Liver (tissue), 9 donors: ENCODE measurements around the gene RLN1. TPM values are rescaled to one million over a fixed set of nuclear protein-coding genes. Genes with fewer than 3 reads are reported as not detected.

Experiments used
- DNase-seq: peaks from one replicate; pipeline ENCODE4 v3.0.0-alpha.2; 2017; ENCODE audit warnings: low spot score
- H3K27ac ChIP-seq, 2 donors: one replicate each; pipeline ENCODE4 v1.7.0; 2013; ENCODE audit warnings: inconsistent platforms in 2 of 2, low read length in 2 of 2, control low read depth in 1 of 2, low read depth in 1 of 2, mild to moderate bottlenecking in 1 of 2
- H3K27me3 ChIP-seq, 4 donors: one replicate each; pipeline versions ENCODE4 v1.6.1 to v1.7.0; 2013; ENCODE audit warnings: low read length in 3 of 4, inconsistent platforms in 1 of 4, mild to moderate bottlenecking in 1 of 4, moderate library complexity in 1 of 4; ENCODE audit not compliant: control insufficient read depth in 4 of 4, insufficient read depth in 4 of 4
- H3K36me3 ChIP-seq, 4 donors: one replicate each; pipeline versions ENCODE4 v1.6.1 to v1.7.0; 2013; ENCODE audit warnings: low read length in 3 of 4, mild to moderate bottlenecking in 3 of 4, low read depth in 1 of 4, moderate library complexity in 1 of 4; ENCODE audit not compliant: control insufficient read depth in 4 of 4, insufficient read depth in 3 of 4
- H3K4me1 ChIP-seq, 4 donors: one replicate each; pipeline versions ENCODE4 v1.6.1 to v1.7.0; 2013; ENCODE audit warnings: low read length in 3 of 4, mild to moderate bottlenecking in 3 of 4, moderate library complexity in 1 of 4; ENCODE audit not compliant: control insufficient read depth in 4 of 4, insufficient read depth in 4 of 4
- H3K4me3 ChIP-seq, 3 donors: one replicate each; pipeline versions ENCODE4 v1.6.1 to v1.7.0; 2013; ENCODE audit warnings: low read length in 3 of 3, control low read depth in 1 of 3, low read depth in 1 of 3, mild to moderate bottlenecking in 1 of 3
- H3K9ac ChIP-seq, 2 donors: one replicate each; pipeline ENCODE4 v1.7.0; 2013; ENCODE audit warnings: low read length in 2 of 2, mild to moderate bottlenecking in 2 of 2, moderate library complexity in 2 of 2, control low read depth in 1 of 2, low read depth in 1 of 2
- H3K9me3 ChIP-seq, 4 donors: one replicate each; pipeline versions ENCODE4 v1.6.1 to v1.7.0; 2013; ENCODE audit warnings: low read length in 3 of 4; ENCODE audit not compliant: control insufficient read depth in 4 of 4
- EGR1 ChIP-seq, 2 donors: IDR thresholded peaks; 2 replicates each; pipeline ENCODE4 v1.6.1; 2016 to 2018; ENCODE audit warnings: antibody characterized with exemption in 2 of 2, low read depth in 2 of 2
- FOXA1 ChIP-seq: IDR thresholded peaks from 2 replicates; pipeline ENCODE4 v1.6.1; 2016; ENCODE audit warnings: antibody characterized with exemption
- FOXA2 ChIP-seq: IDR thresholded peaks from 2 replicates; pipeline ENCODE4 v1.6.1; 2016; ENCODE audit warnings: antibody characterized with exemption
- GABPA ChIP-seq, 2 donors: IDR thresholded peaks in 1 of 2; conservative IDR thresholded peaks in 1 of 2; 2 replicates each; pipeline ENCODE4 v1.6.1; 2016; ENCODE audit warnings: antibody characterized with exemption in 2 of 2, mild to moderate bottlenecking in 1 of 2, moderate library complexity in 1 of 2
- HNF4A ChIP-seq, 2 donors: conservative IDR thresholded peaks; 2 replicates each; pipeline ENCODE4 v1.6.1; 2016; ENCODE audit warnings: antibody characterized with exemption in 2 of 2, mild to moderate bottlenecking in 2 of 2
- HNF4G ChIP-seq: IDR thresholded peaks from 2 replicates; pipeline ENCODE4 v1.6.1; 2016; ENCODE audit warnings: antibody characterized with exemption
- JUND ChIP-seq, 2 donors: IDR thresholded peaks; 2 replicates each; pipeline ENCODE4 v1.6.1; 2016; ENCODE audit warnings: antibody characterized with exemption in 2 of 2
- NR2F2 ChIP-seq: IDR thresholded peaks from 2 replicates; pipeline ENCODE4 v1.6.1; 2016; ENCODE audit warnings: antibody characterized with exemption
- RAD21 ChIP-seq, 2 donors: IDR thresholded peaks; 2 replicates each; pipeline ENCODE4 v1.6.1; 2016; ENCODE audit warnings: antibody characterized with exemption in 2 of 2, mild to moderate bottlenecking in 2 of 2
- RXRA ChIP-seq, 2 donors: IDR thresholded peaks; 2 replicates each; pipeline ENCODE4 v1.6.1; 2017 to 2018; ENCODE audit warnings: antibody characterized with exemption in 2 of 2, mild to moderate bottlenecking in 1 of 2
- SP1 ChIP-seq: IDR thresholded peaks from 2 replicates; pipeline ENCODE4 v1.6.1; 2018; ENCODE audit warnings: antibody characterized with exemption, mild to moderate bottlenecking
- TAF1 ChIP-seq: conservative IDR thresholded peaks from 2 replicates; pipeline ENCODE4 v1.6.1; 2016; ENCODE audit warnings: antibody characterized with exemption, mild to moderate bottlenecking
- YY1 ChIP-seq: IDR thresholded peaks from 2 replicates; pipeline ENCODE4 v1.6.1; 2016; ENCODE audit warnings: antibody characterized with exemption, mild to moderate bottlenecking
- WGBS: extraction: QIAGEN DNeasy Blood & Tissue Kit; methylation state at CpG from one replicate; pipeline ENCODE4 v1.1.7; 2013; 5-methylcytosine and 5-hydroxymethylcytosine counted together
- polyA plus RNA-seq, 2 donors: library from polyadenylated mRNA; stranded (reverse) in 1 of 2; unstranded in 1 of 2; fragments of 200-250 nt in 1 of 2; fragments of >200 nt in 1 of 2; fragmentation: Nextera tagmentation in 1 of 2; extraction: Ambion mirVana in 1 of 2; gene quantifications; one replicate each; pipeline versions ENCODE4 v1.2.1 to v1.2.3, GENCODE V29; 2013 to 2015
- total RNA-seq, 2 donors: library from RNA; depleted of rRNA; stranded (reverse); fragments of >200 nt; gene quantifications; one replicate each; pipeline ENCODE4 v1.2.3, GENCODE V29; 2014
- TF ChIP-seq, protein P1 (sequence below): IDR thresholded peaks from 2 replicates; pipeline ENCODE4 v1.6.1; 2016; ENCODE audit warnings: antibody characterized with exemption
- TF ChIP-seq, protein P2 (sequence below): fragments of 150-350 bp; IDR thresholded peaks from 2 replicates; pipeline ENCODE4 v1.5.1; 2017; ENCODE audit warnings: improper control_type of control experiment, low read depth, low read length; ENCODE audit not compliant: missing input control
- TF ChIP-seq, protein P3 (sequence below): IDR thresholded peaks from 2 replicates; pipeline ENCODE4 v1.6.1; 2016; ENCODE audit warnings: antibody characterized with exemption
- TF ChIP-seq, protein P4 (sequence below): IDR thresholded peaks from 2 replicates; pipeline ENCODE4 v1.6.1; 2016; ENCODE audit warnings: antibody characterized with exemption, mild to moderate bottlenecking
- TF ChIP-seq, protein P5 (sequence below): IDR thresholded peaks from 2 replicates; pipeline ENCODE4 v1.6.1; 2016; ENCODE audit warnings: antibody characterized with exemption
- donor health status: healthy.
- donor health status: healthy.
- donor health status: healthy.
- donor health status: healthy.
- donor health status: healthy.

RLN1 gene
- total and polyA plus RNA-seq, 4 donors = 0.17 TPM; not detected in 3

DNA sequence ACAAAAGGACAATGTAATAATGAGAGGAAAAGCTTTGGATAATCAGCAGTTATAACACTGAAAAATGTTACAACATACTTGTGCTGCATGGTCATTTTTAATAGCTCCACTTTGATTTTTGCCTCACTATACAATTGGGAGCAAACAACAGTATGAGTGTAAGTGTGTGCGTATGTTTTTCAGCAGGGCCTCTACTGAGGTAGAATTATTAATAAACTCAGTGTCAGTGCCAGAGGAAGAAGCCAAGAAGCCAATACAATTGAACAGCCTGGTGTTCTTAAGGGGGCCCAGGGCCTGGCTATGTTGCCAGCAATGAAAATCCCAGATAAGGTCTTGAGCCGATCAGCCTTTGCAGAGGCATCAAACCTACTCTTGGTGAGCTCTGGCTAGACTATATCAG lies 16.1 kb upstream of the RLN1 start:
- DNase-seq = no peak
- Histone ChIP-seq H3K4me3 (no peak overlapping the region), H3K27me3 (no peaks in the 10 kb centered on the region), H3K4me1 (no peaks in the 10 kb centered on the region), H3K36me3 (peaks cover 0 to 8% (median 0%) of the 10 kb centered on the region in 4 donors), H3K9ac (no peak overlapping the region), H3K9me3 (no peaks in the 10 kb centered on the region), H3K27ac (no peak overlapping the region)
- TF ChIP-seq, protein P1, sequence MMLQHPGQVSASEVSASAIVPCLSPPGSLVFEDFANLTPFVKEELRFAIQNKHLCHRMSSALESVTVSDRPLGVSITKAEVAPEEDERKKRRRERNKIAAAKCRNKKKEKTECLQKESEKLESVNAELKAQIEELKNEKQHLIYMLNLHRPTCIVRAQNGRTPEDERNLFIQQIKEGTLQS = no peak
- no peak for TF ChIP-seq FOXA1
- TF ChIP-seq JUND (IDR thresholded peaks at IDR 0.05) = no peak
- TF ChIP-seq NR2F2 = no peak
- no peak for TF ChIP-seq TAF1
- TF ChIP-seq, protein P2, sequence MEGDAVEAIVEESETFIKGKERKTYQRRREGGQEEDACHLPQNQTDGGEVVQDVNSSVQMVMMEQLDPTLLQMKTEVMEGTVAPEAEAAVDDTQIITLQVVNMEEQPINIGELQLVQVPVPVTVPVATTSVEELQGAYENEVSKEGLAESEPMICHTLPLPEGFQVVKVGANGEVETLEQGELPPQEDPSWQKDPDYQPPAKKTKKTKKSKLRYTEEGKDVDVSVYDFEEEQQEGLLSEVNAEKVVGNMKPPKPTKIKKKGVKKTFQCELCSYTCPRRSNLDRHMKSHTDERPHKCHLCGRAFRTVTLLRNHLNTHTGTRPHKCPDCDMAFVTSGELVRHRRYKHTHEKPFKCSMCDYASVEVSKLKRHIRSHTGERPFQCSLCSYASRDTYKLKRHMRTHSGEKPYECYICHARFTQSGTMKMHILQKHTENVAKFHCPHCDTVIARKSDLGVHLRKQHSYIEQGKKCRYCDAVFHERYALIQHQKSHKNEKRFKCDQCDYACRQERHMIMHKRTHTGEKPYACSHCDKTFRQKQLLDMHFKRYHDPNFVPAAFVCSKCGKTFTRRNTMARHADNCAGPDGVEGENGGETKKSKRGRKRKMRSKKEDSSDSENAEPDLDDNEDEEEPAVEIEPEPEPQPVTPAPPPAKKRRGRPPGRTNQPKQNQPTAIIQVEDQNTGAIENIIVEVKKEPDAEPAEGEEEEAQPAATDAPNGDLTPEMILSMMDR = no peak
- TF ChIP-seq, protein P3, sequence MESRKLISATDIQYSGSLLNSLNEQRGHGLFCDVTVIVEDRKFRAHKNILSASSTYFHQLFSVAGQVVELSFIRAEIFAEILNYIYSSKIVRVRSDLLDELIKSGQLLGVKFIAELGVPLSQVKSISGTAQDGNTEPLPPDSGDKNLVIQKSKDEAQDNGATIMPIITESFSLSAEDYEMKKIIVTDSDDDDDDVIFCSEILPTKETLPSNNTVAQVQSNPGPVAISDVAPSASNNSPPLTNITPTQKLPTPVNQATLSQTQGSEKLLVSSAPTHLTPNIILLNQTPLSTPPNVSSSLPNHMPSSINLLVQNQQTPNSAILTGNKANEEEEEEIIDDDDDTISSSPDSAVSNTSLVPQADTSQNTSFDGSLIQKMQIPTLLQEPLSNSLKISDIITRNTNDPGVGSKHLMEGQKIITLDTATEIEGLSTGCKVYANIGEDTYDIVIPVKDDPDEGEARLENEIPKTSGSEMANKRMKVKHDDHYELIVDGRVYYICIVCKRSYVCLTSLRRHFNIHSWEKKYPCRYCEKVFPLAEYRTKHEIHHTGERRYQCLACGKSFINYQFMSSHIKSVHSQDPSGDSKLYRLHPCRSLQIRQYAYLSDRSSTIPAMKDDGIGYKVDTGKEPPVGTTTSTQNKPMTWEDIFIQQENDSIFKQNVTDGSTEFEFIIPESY = no peak
- TF ChIP-seq HNF4G = no peak
- TF ChIP-seq, protein P4, sequence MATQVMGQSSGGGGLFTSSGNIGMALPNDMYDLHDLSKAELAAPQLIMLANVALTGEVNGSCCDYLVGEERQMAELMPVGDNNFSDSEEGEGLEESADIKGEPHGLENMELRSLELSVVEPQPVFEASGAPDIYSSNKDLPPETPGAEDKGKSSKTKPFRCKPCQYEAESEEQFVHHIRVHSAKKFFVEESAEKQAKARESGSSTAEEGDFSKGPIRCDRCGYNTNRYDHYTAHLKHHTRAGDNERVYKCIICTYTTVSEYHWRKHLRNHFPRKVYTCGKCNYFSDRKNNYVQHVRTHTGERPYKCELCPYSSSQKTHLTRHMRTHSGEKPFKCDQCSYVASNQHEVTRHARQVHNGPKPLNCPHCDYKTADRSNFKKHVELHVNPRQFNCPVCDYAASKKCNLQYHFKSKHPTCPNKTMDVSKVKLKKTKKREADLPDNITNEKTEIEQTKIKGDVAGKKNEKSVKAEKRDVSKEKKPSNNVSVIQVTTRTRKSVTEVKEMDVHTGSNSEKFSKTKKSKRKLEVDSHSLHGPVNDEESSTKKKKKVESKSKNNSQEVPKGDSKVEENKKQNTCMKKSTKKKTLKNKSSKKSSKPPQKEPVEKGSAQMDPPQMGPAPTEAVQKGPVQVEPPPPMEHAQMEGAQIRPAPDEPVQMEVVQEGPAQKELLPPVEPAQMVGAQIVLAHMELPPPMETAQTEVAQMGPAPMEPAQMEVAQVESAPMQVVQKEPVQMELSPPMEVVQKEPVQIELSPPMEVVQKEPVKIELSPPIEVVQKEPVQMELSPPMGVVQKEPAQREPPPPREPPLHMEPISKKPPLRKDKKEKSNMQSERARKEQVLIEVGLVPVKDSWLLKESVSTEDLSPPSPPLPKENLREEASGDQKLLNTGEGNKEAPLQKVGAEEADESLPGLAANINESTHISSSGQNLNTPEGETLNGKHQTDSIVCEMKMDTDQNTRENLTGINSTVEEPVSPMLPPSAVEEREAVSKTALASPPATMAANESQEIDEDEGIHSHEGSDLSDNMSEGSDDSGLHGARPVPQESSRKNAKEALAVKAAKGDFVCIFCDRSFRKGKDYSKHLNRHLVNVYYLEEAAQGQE = no peak
- TF ChIP-seq EGR1 (IDR thresholded peaks at IDR 0.05; ENCODE audit: low read depth in 2 of 2) = no peak
- TF ChIP-seq YY1 = no peak
- no peak for TF ChIP-seq RXRA (IDR thresholded peaks at IDR 0.05)
- TF ChIP-seq SP1 = no peak
- TF ChIP-seq GABPA (IDR thresholded peaks at IDR 0.05 in 1 of 2, conservative IDR thresholded peaks at IDR 0.05 in 1 of 2) = no peak
- TF ChIP-seq, protein P5, sequence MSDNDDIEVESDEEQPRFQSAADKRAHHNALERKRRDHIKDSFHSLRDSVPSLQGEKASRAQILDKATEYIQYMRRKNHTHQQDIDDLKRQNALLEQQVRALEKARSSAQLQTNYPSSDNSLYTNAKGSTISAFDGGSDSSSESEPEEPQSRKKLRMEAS = no peak
- TF ChIP-seq RAD21 (IDR thresholded peaks at IDR 0.05) = no peak
- no peak for TF ChIP-seq HNF4A (conservative IDR thresholded peaks at IDR 0.05)
- no peak for TF ChIP-seq FOXA2
- WGBS = 97% methylated on average over 2 of the region's 2 CpGs
